Loucy (cell line): ENCODE measurements around the gene CLCN5.

ENCODE experiments used
- H2AFZ ChIP-seq: fragments of 200-600 bp; sonication (generic); 2 replicates; pipeline ENCODE4 v1.6.0; 2016; ENCODE audit warnings: antibody characterized with exemption, mild to moderate bottlenecking, low read length, moderate library complexity
- H3F3A ChIP-seq: fragments of 200-600 bp; 2 replicates; pipeline ENCODE4 v1.6.0; 2016; ENCODE audit warnings: antibody characterized with exemption, low read depth, mild to moderate bottlenecking
- H3K27me3 ChIP-seq: fragments of 200-600 bp; sonication (generic); 2 replicates; pipeline ENCODE4 v1.6.1; 2014; ENCODE audit warnings: low read length, mild to moderate bottlenecking; ENCODE audit not compliant: insufficient read depth, poor library complexity, severe bottlenecking
- H3K36me3 ChIP-seq: fragments of 200-600 bp; sonication (generic); 2 replicates; pipeline ENCODE4 v1.6.1; 2016; ENCODE audit warnings: low read length; ENCODE audit not compliant: insufficient read depth
- H3K4me1 ChIP-seq: fragments of 200-600 bp; sonication (generic); 2 replicates; pipeline ENCODE4 v1.5.1; 2014; ENCODE audit warnings: low read length, mild to moderate bottlenecking; ENCODE audit not compliant: insufficient read depth, poor library complexity, severe bottlenecking
- H3K4me2 ChIP-seq: fragments of 200-600 bp; sonication (generic); 2 replicates; pipeline ENCODE4 v1.6.0; 2014; ENCODE audit warnings: antibody characterized with exemption, low read length, low read depth, mild to moderate bottlenecking; ENCODE audit not compliant: poor library complexity, severe bottlenecking
- H3K4me3 ChIP-seq: fragments of 200-600 bp; sonication (generic); 2 replicates; pipeline ENCODE4 v1.5.1; 2014; ENCODE audit warnings: low read length, mild to moderate bottlenecking, mixed read lengths; ENCODE audit not compliant: poor library complexity, severe bottlenecking
- H3K79me2 ChIP-seq: fragments of 200-600 bp; sonication (generic); 2 replicates; pipeline ENCODE4 v1.6.1; 2014; ENCODE audit warnings: low read length; ENCODE audit not compliant: insufficient read depth
- H3K9ac ChIP-seq: fragments of 200-600 bp; sonication (generic); 2 replicates; pipeline ENCODE4 v1.6.0; 2014; ENCODE audit warnings: mild to moderate bottlenecking, low read depth, low read length, moderate library complexity; ENCODE audit not compliant: poor library complexity, severe bottlenecking
- H3K9me2 ChIP-seq: fragments of 200-600 bp; sonication (generic); replicated peaks from 2 replicates; pipeline ENCODE4 v1.6.1; 2016; ENCODE audit warnings: low read depth, low read length, mixed read lengths
- H3K9me3 ChIP-seq: fragments of 200-600 bp; sonication (generic); 2 replicates; pipeline ENCODE4 v1.6.1; 2014; ENCODE audit warnings: mild to moderate bottlenecking, antibody characterized with exemption, low read length, low read depth; ENCODE audit not compliant: insufficient read depth
- H4K20me1 ChIP-seq: fragments of 200-600 bp; sonication (generic); 2 replicates; pipeline ENCODE4 v1.6.0; 2014; ENCODE audit warnings: antibody characterized with exemption, low read length, mild to moderate bottlenecking; ENCODE audit not compliant: insufficient read depth, poor library complexity, severe bottlenecking
- CTCF ChIP-seq: fragments of 200-600 bp; sonication (generic); conservative IDR thresholded peaks from 2 replicates; pipeline ENCODE4 v1.5.1; 2014; ENCODE audit warnings: mild to moderate bottlenecking, antibody characterized with exemption, low read length
- EZH2phosphoT487 ChIP-seq: fragments of 200-600 bp; IDR thresholded peaks from 2 replicates; pipeline ENCODE4 v1.6.1; 2018; ENCODE audit warnings: antibody characterized with exemption, mild to moderate bottlenecking, moderate library complexity, borderline replicate concordance

The CLCN5 gene

DNA sequence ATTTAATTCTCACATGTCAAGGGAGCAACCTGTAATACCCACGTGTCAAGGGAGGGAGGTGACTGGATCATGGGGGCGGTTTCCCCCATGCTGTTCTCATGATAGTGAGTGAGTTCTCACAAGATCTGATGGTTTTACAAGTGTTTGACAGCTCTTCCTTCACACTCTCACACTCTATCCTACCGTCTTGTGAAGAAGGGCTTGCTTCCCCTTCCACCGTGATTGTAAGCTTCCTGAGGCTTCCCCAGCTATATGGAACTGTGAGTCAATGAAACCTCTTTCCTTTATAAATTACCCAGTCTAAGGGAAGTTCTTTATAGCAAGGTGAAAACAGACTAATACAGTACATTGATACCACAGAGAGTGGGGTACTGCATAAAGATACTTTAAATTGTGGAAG, 25.4 kb upstream of the CLCN5 start:
- no peaks in the 10 kb centered on the region for H4K20me1 ChIP-seq
- no peak overlapping the region for H2AFZ ChIP-seq
- H3K4me3 ChIP-seq = no peak overlapping the region
- no peaks in the 10 kb centered on the region for H3K9me2 ChIP-seq
- TF ChIP-seq CTCF = no peak
- no peak for TF ChIP-seq EZH2phosphoT487
- no peak overlapping the region for H3K9ac ChIP-seq
- no peaks in the 10 kb centered on the region for H3K4me1 ChIP-seq
- H3K9me3 ChIP-seq = no peaks in the 10 kb centered on the region
- H3K27me3 ChIP-seq = no peaks in the 10 kb centered on the region
- H3K79me2 ChIP-seq = no peaks in the 10 kb centered on the region
- H3K36me3 ChIP-seq = no peaks in the 10 kb centered on the region
- no peaks in the 10 kb centered on the region for H3F3A ChIP-seq
- no peak overlapping the region for H3K4me2 ChIP-seq

DNA sequence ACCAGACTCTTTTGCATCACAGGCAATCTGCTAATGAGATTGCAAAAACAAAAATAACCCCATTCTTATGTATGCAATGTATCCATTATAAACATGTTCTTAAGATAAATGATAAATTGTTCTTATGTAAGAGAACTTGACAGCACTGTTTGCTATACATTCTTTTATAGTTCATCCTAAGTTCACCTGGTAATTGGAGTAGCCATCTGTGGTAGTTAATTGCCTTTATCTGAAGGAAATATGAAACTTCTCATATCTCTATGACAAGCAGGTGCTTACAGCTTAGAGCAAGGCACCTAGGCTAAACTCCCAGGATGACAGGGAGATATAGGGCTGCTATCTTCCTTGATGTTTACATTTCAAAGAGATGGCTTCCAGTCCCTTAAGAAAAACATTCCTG, 21.3 kb upstream of the CLCN5 start:
- Histone ChIP-seq H3K4me1 (no peaks in the 10 kb centered on the region), H3K79me2 (no peaks in the 10 kb centered on the region), H3F3A (no peaks in the 10 kb centered on the region), H4K20me1 (no peaks in the 10 kb centered on the region), H3K9ac (no peak overlapping the region), H3K36me3 (no peaks in the 10 kb centered on the region), H3K4me3 (no peak overlapping the region), H3K9me3 (no peaks in the 10 kb centered on the region), H2AFZ (no peak overlapping the region), H3K27me3 (no peaks in the 10 kb centered on the region), H3K4me2 (no peak overlapping the region), H3K9me2 (no peaks in the 10 kb centered on the region)
- no peak for TF ChIP-seq CTCF
- TF ChIP-seq EZH2phosphoT487 = no peak

GRCh38 chrX:49910344-49910743, 12.1 kb upstream of the CLCN5 start:
- Histone ChIP-seq H3K36me3 (no peaks in the 10 kb centered on the region), H3K9ac (no peak overlapping the region), H3K9me3 (no peaks in the 10 kb centered on the region), H4K20me1 (no peaks in the 10 kb centered on the region), H3K27me3 (no peaks in the 10 kb centered on the region), H3K9me2 (no peaks in the 10 kb centered on the region), H3F3A (no peaks in the 10 kb centered on the region), H2AFZ (peak overlapping the region; percentile 81), H3K4me1 (peaks cover 11% of the 10 kb centered on the region), H3K4me3 (peak overlapping the region; percentile 8), H3K79me2 (no peaks in the 10 kb centered on the region), H3K4me2 (peak overlapping the region; percentile 55)
- TF ChIP-seq CTCF (no peak), EZH2phosphoT487 (no peak)
